Small intestine (tissue), 7 donors: ENCODE results near the gene SCARF2. TPM values are rescaled to one million over a fixed set of nuclear protein-coding genes. Genes with fewer than 3 reads are reported as not detected.
A peak's percentile ranks its signal among the peaks of the same experiment; 100 is the strongest.

Experiments
- DNase-seq, 2 donors: peaks; one replicate each; pipeline versions ENCODE4 v3.0.0 to v3.0.0-alpha.2; 2013
- FAIRE-seq: peaks from 2 replicates; lab custom pipeline; 2012; peaks lifted over from hg19 to GRCh38; lab: Jason Lieb, UNC
- H3K27ac ChIP-seq, 3 donors: one replicate each; pipeline ENCODE4 v1.5.1; 2013; ENCODE audit warnings: low read length in 2 of 3, mild to moderate bottlenecking in 2 of 3, control low read depth in 1 of 3, inconsistent platforms in 1 of 3, low read depth in 1 of 3, moderate library complexity in 1 of 3
- H3K27me3 ChIP-seq, 3 donors: one replicate each; pipeline ENCODE4 v1.6.1; 2013; ENCODE audit warnings: low read length in 3 of 3, inconsistent platforms in 1 of 3; ENCODE audit not compliant: control insufficient read depth in 3 of 3, insufficient read depth in 3 of 3
- H3K36me3 ChIP-seq, 3 donors: one replicate each; pipeline ENCODE4 v1.6.1; 2013; ENCODE audit warnings: low read length in 3 of 3, inconsistent platforms in 1 of 3, low read depth in 1 of 3, mild to moderate bottlenecking in 1 of 3, moderate library complexity in 1 of 3; ENCODE audit not compliant: control insufficient read depth in 3 of 3, insufficient read depth in 2 of 3
- H3K4me1 ChIP-seq, 3 donors: one replicate each; pipeline ENCODE4 v1.6.1; 2013; ENCODE audit warnings: low read length in 2 of 3, inconsistent platforms in 1 of 3, low read depth in 1 of 3, mild to moderate bottlenecking in 1 of 3, moderate library complexity in 1 of 3; ENCODE audit not compliant: control insufficient read depth in 3 of 3, insufficient read depth in 2 of 3
- H3K4me3 ChIP-seq, 3 donors: one replicate each; pipeline ENCODE4 v1.5.1; 2013; ENCODE audit warnings: low read length in 3 of 3, control low read depth in 1 of 3, inconsistent platforms in 1 of 3, low read depth in 1 of 3, mild to moderate bottlenecking in 1 of 3, moderate library complexity in 1 of 3
- H3K9me3 ChIP-seq, 2 donors: one replicate each; pipeline ENCODE4 v1.6.1; 2013; ENCODE audit warnings: low read depth in 1 of 2, low read length in 1 of 2; ENCODE audit not compliant: control insufficient read depth in 2 of 2, insufficient read depth in 1 of 2
- WGBS, 3 donors: extraction: QIAGEN DNeasy Blood & Tissue Kit; methylation state at CpG; one replicate each; pipeline ENCODE4 v1.1.7; 2013; 5-methylcytosine and 5-hydroxymethylcytosine counted together
- polyA plus RNA-seq, 4 donors: library from polyadenylated mRNA; stranded (reverse) in 3 of 4; unstranded in 1 of 4; fragments of 200-250 nt in 3 of 4; fragments of 120-200 nt in 1 of 4; gene quantifications; one replicate each; pipeline versions ENCODE4 v1.2.1 to v1.2.3, GENCODE V29; 2013
- donor health status: healthy with polysubstance abuse.
- donor health status: control.
- donor health status: control.
- donor health status: Bipolar disorder and iron deficiency.
- donor health status: healthy.

Gene SCARF2
- polyA plus RNA-seq, 4 donors: 0.22 to 3.1 (median 1.5) TPM

DNA sequence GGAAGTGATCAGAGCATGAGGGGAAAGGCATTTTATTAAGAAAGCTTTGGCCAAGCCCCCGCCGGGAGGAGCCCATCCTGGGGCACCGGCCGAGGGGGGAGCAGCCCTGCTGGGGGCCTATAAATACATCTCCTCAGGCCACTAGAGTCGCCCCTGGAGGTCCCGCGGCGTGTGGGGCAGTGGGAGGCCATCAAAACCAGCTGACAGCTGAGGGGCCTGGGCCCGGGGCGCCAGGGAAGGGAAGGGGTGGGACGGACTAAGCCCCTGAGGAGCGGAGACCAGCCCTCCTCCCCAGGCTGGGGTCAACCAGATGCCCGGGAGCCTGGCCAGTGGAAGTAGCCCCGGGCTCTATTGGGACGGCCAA is 13.1 kb downstream of the SCARF2 start:
- no peaks in the 10 kb centered on the region for H3K9me3 ChIP-seq
- peaks cover 10 to 64% (median 11%) of the 10 kb centered on the region in 3 donors for H3K27me3 ChIP-seq
- 75 to 79% (median 78%) methylated on average over 15 of the region's 15 CpGs for WGBS, 3 donors
- H3K36me3 ChIP-seq: peaks cover 0 to 25% (median 0%) of the 10 kb centered on the region in 3 donors
- H3K27ac ChIP-seq: no peak overlapping the region
- no peak overlapping the region for H3K4me3 ChIP-seq
- FAIRE-seq (no peak), DNase-seq (no peak)
- peaks cover 0 to 8% (median 0%) of the 10 kb centered on the region in 3 donors for H3K4me1 ChIP-seq

GRCh38 chr22:20423906-20424551 is 13.6 kb downstream of the SCARF2 start:
- WGBS, 3 donors: 32 to 54% (median 40%) methylated on average over 29 to 31 of the region's 31 CpGs
- no peak for DNase-seq
- no peak overlapping the region for H3K4me3 ChIP-seq
- H3K9me3 ChIP-seq: no peaks in the 10 kb centered on the region
- FAIRE-seq: no peak
- peaks cover 10 to 60% (median 11%) of the 10 kb centered on the region in 3 donors for H3K27me3 ChIP-seq
- H3K27ac ChIP-seq: peak overlapping the region in 1 of 3 donors; percentile 18
- H3K36me3 ChIP-seq: peaks cover 0 to 24% (median 0%) of the 10 kb centered on the region in 3 donors
- peaks cover 0 to 5% (median 0%) of the 10 kb centered on the region in 3 donors for H3K4me1 ChIP-seq

- H3K4me1 ChIP-seq: peaks cover 0 to 8% (median 0%) of the 10 kb centered on the region in 3 donors
- H3K27ac ChIP-seq: peak overlapping the region in 1 of 3 donors; percentile 23
- DNase-seq (no peak), FAIRE-seq (no peak)
- no peak overlapping the region for H3K4me3 ChIP-seq
- WGBS, 3 donors: 55 to 69% (median 66%) methylated on average over 20 of the region's 20 CpGs
- no peaks in the 10 kb centered on the region for H3K9me3 ChIP-seq
- peaks cover 7 to 54% (median 11%) of the 10 kb centered on the region in 3 donors for H3K27me3 ChIP-seq
- peaks cover 0 to 17% (median 0%) of the 10 kb centered on the region in 3 donors for H3K36me3 ChIP-seq
Observed at GRCh38 chr22:20423008-20423905, 14.4 kb downstream of the SCARF2 start.

GRCh38 chr22:20422271-20423007 is 15.2 kb downstream of the SCARF2 start:
- Histone ChIP-seq H3K36me3 (peaks cover 0 to 13% (median 0%) of the 10 kb centered on the region in 3 donors), H3K9me3 (no peaks in the 10 kb centered on the region), H3K27ac (peak overlapping the region in 1 of 3 donors; percentile 23), H3K4me3 (no peak overlapping the region), H3K27me3 (peaks cover 7 to 49% (median 11%) of the 10 kb centered on the region in 3 donors), H3K4me1 (peaks cover 0 to 9% (median 0%) of the 10 kb centered on the region in 3 donors)
- FAIRE-seq (no peak), DNase-seq (no peak)
- 52 to 78% (median 77%) methylated on average over 21 of the region's 21 CpGs for WGBS, 3 donors

- 71 to 88% (median 83%) methylated on average over 7 of the region's 7 CpGs for WGBS, 3 donors
- FAIRE-seq (no peak), DNase-seq (no peak)
- no peak overlapping the region for H3K4me3 ChIP-seq
- H3K27ac ChIP-seq: no peak overlapping the region
- H3K9me3 ChIP-seq: no peaks in the 10 kb centered on the region
- peaks cover 4 to 40% (median 7%) of the 10 kb centered on the region in 3 donors for H3K27me3 ChIP-seq
- H3K4me1 ChIP-seq: peaks cover 0 to 9% (median 0%) of the 10 kb centered on the region in 3 donors
- H3K36me3 ChIP-seq: peaks cover 0 to 7% (median 0%) of the 10 kb centered on the region in 3 donors
Observed at GRCh38 chr22:20421507-20421874, 16.1 kb downstream of the SCARF2 start.

DNA sequence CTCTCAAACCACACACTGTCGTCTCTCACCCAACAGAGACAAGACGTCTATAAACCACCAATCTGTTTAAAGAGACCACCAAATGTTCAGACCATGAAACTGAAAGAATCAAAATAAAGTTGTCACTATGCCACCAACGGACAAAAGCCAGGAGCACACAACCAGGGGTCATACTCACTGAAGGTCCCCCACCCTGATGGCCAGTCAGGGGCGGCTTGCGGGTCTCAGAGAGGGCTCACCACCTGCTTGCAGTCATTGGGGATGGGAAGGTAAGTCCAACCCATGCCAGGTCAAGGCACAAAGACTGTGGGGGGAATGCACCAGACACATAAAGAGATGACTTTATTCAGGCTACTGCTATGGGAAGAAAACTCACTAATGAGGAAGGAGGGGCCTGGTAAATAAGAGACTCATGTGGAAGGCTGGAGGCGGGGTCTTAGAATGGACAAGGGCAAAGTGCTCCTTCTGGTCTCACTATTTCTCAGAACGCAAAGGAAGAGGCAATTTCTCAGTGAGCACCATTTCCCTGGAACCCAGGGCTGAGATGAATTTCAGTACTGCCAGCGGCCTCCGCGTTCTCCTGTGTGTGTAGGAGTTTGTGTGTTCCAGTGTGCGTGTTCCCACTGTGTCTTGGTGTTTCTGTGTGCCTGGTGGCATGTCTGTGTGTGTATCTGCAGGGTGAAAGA is 17.3 kb downstream of the SCARF2 start:
- H3K4me3 ChIP-seq: no peak overlapping the region
- 75 to 85% (median 81%) methylated on average over 11 of the region's 11 CpGs for WGBS, 3 donors
- FAIRE-seq (no peak), DNase-seq (no peak)
- peaks cover 0 to 5% (median 0%) of the 10 kb centered on the region in 3 donors for H3K36me3 ChIP-seq
- peaks cover 0 to 34% (median 0%) of the 10 kb centered on the region in 3 donors for H3K27me3 ChIP-seq
- no peaks in the 10 kb centered on the region for H3K9me3 ChIP-seq
- H3K27ac ChIP-seq: no peak overlapping the region
- peaks cover 0 to 9% (median 0%) of the 10 kb centered on the region in 3 donors for H3K4me1 ChIP-seq

DNA sequence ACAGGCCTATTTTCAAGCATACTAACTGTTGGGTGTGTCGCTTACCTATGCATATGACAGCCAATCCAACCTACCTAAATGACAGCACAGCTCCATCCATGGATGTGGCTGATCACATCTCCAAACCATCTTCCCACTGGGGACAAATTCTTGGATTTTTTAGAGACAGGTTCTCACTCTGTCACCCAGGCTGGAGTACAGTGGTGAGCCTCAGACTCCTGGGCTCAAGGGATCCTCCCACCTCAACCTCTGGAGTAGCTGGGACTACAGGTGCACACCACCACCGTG is 18.0 kb downstream of the SCARF2 start:
- H3K4me3 ChIP-seq: no peak overlapping the region
- DNase-seq: no peak
- peaks cover 0 to 9% (median 0%) of the 10 kb centered on the region in 3 donors for H3K4me1 ChIP-seq
- 85 to 90% (median 89%) methylated on average over 2 of the region's 2 CpGs for WGBS, 3 donors
- no peak overlapping the region for H3K27ac ChIP-seq
- H3K36me3 ChIP-seq: peaks cover 0 to under 1% (median 0%) of the 10 kb centered on the region in 3 donors
- H3K27me3 ChIP-seq: peaks cover 0 to 28% (median 0%) of the 10 kb centered on the region in 3 donors
- no peak for FAIRE-seq
- no peaks in the 10 kb centered on the region for H3K9me3 ChIP-seq
